CD14-positive monocyte (primary cell): ENCODE measurements around the gene PDE11A. TPM values are rescaled to one million over a fixed set of nuclear protein-coding genes. Genes with fewer than 3 reads are reported as not detected.

Experiments used
- DNase-seq, 3 donors: peaks; one replicate each; pipeline ENCODE4 v3.0.0-alpha.2; 2011 to 2022
- H2AFZ ChIP-seq: 2 replicates; pipeline ENCODE4 v1.6.0; 2012; ENCODE audit warnings: mild to moderate bottlenecking, low read depth, low read length, inconsistent platforms; ENCODE audit not compliant: insufficient read depth, poor library complexity, severe bottlenecking
- H3K27ac ChIP-seq, 2 donors: 1 replicate in 1 of 2; 2 replicates in 1 of 2; pipeline ENCODE4 v1.5.1; 2012 to 2013; ENCODE audit warnings: low read length in 2 of 2, control low read depth in 1 of 2, inconsistent platforms in 1 of 2, low read depth in 1 of 2, mild to moderate bottlenecking in 1 of 2
- H3K27me3 ChIP-seq, 2 donors: one replicate each; pipeline versions ENCODE4 v1.6.0 to v1.6.1; 2011 to 2013; ENCODE audit warnings: low read length in 2 of 2; ENCODE audit not compliant: control insufficient read depth in 2 of 2, insufficient read depth in 2 of 2
- H3K36me3 ChIP-seq, 2 donors: replicated peaks in 1 of 2; 1 replicate in 1 of 2; 2 replicates in 1 of 2; pipeline versions ENCODE4 v1.5.1 to v1.6.1; 2012 to 2013; ENCODE audit warnings: low read length in 2 of 2, control low read depth in 1 of 2, inconsistent platforms in 1 of 2, mild to moderate bottlenecking in 1 of 2; ENCODE audit not compliant: insufficient read depth in 2 of 2, control insufficient read depth in 1 of 2
- H3K4me1 ChIP-seq, 2 donors: 1 replicate in 1 of 2; 2 replicates in 1 of 2; pipeline versions ENCODE4 v1.5.1 to v1.6.1; 2012 to 2013; ENCODE audit warnings: low read length in 2 of 2, control low read depth in 1 of 2, inconsistent platforms in 1 of 2, mild to moderate bottlenecking in 1 of 2, moderate library complexity in 1 of 2; ENCODE audit not compliant: insufficient read depth in 2 of 2, control insufficient read depth in 1 of 2
- H3K4me2 ChIP-seq: replicated peaks from 2 replicates; pipeline ENCODE3; 2012; ENCODE audit warnings: low read length, moderate library complexity, mild to moderate bottlenecking; ENCODE audit not compliant: poor library complexity, severe bottlenecking; ENCODE audit errors: extremely low read depth
- H3K4me3 ChIP-seq, 3 experiments: fragments of 200-600 bp in 1 of 3; sonication (generic) in 1 of 3; replicated peaks in 1 of 3; 1 replicate in 2 of 3; 2 replicates in 1 of 3; pipeline ENCODE4 v1.5.1; 2011 to 2013; ENCODE audit warnings: low read length in 3 of 3, mild to moderate bottlenecking in 3 of 3, control low read depth in 2 of 3, low read depth in 2 of 3, inconsistent platforms in 1 of 3, moderate library complexity in 1 of 3
- H3K79me2 ChIP-seq: 2 replicates; pipeline ENCODE4 v1.6.0; 2012; ENCODE audit warnings: mild to moderate bottlenecking, control low read depth, inconsistent platforms, low read length, moderate library complexity; ENCODE audit not compliant: insufficient read depth
- H3K9ac ChIP-seq: 2 replicates; pipeline ENCODE4 v1.6.0; 2017; ENCODE audit warnings: low read length, mild to moderate bottlenecking; ENCODE audit not compliant: insufficient read depth, poor library complexity, severe bottlenecking
- H3K9me3 ChIP-seq, 2 donors: replicated peaks in 1 of 2; 1 replicate in 1 of 2; 2 replicates in 1 of 2; pipeline versions ENCODE4 v1.5.1 to v1.6.1; 2012 to 2013; ENCODE audit warnings: low read length in 2 of 2, control low read depth in 1 of 2; ENCODE audit not compliant: control insufficient read depth in 1 of 2, insufficient read depth in 1 of 2
- H4K20me1 ChIP-seq: 2 replicates; pipeline ENCODE4 v1.6.0; 2012; ENCODE audit warnings: mild to moderate bottlenecking, low read length, control low read depth, moderate library complexity; ENCODE audit not compliant: insufficient read depth
- H3K27ac Mint-ChIP-seq, 7 donors: one replicate each; pipeline ENCODE4 v1.8.0; 2020; ENCODE audit warnings: mild to moderate bottlenecking in 7 of 7, mixed read lengths in 7 of 7, moderate library complexity in 6 of 7, inconsistent platforms in 2 of 7
- H3K27me3 Mint-ChIP-seq, 3 donors: one replicate each; pipeline ENCODE4 v1.8.0; 2021 to 2022; ENCODE audit warnings: low read depth in 3 of 3, mild to moderate bottlenecking in 3 of 3, mixed read lengths in 3 of 3, moderate library complexity in 3 of 3, inconsistent platforms in 1 of 3
- H3K36me3 Mint-ChIP-seq, 2 donors: one replicate each; pipeline ENCODE4 v1.8.0; 2020; ENCODE audit warnings: mixed read lengths in 2 of 2, inconsistent platforms in 1 of 2, mild to moderate bottlenecking in 1 of 2
- H3K4me1 Mint-ChIP-seq: one replicate; pipeline ENCODE4 v1.8.0; 2020; ENCODE audit warnings: mild to moderate bottlenecking, mixed read lengths
- H3K4me3 Mint-ChIP-seq, 2 donors: one replicate each; pipeline ENCODE4 v1.8.0; 2020; ENCODE audit warnings: mild to moderate bottlenecking in 2 of 2, mixed read lengths in 2 of 2, moderate library complexity in 1 of 2
- H3K9me3 Mint-ChIP-seq, 7 donors: one replicate each; pipeline ENCODE4 v1.8.0; 2020 to 2022; ENCODE audit warnings: mixed read lengths in 7 of 7, mild to moderate bottlenecking in 6 of 7, moderate library complexity in 6 of 7, inconsistent platforms in 2 of 7
- CTCF ChIP-seq: fragments of 200-600 bp; IDR thresholded peaks from one replicate; pipeline ENCODE4 v1.8.0; 2022; ENCODE audit warnings: antibody characterized with exemption, mild to moderate bottlenecking
- WGBS: methylation state at CpG from one replicate; pipeline ENCODE4 v1.1.5; 2013; ENCODE audit warnings: missing lambda C conversion rate; ENCODE audit not compliant: insufficient coverage; 5-methylcytosine and 5-hydroxymethylcytosine counted together
- intact Hi-C, 2 donors: fragments of 100-400 bp; cut with micrococcal nuclease; formaldehyde crosslinking; loops; one replicate each; pipeline versions ENCODE4 v1.15.0 to v1.15.1; 2023
- polyA plus RNA-seq, 3 donors: library from polyadenylated mRNA; depleted of rRNA in 1 of 3; unstranded in 2 of 3; stranded (reverse) in 1 of 3; fragments of 300-500 nt in 2 of 3; fragments of >200 nt in 1 of 3; fragmentation: Illumina TruSeq in 2 of 3; gene quantifications; 1 replicate in 2 of 3; 2 replicates in 1 of 3; pipeline ENCODE4 v1.2.3, GENCODE V29; 2012 to 2021

PDE11A gene
- polyA plus RNA-seq, 3 donors: not detected

GRCh38 chr2:177592397-177592796 is 480.2 kb downstream of the PDE11A start:
- 100% methylated on average over 1 of the region's 2 CpGs for WGBS
- no peak overlapping the region for H3K4me3 ChIP-seq
- no peak overlapping the region for H3K9ac ChIP-seq
- H4K20me1 ChIP-seq: no peaks in the 10 kb centered on the region
- Mint-ChIP-seq H3K36me3 (no peaks in the 10 kb centered on the region), H3K4me1 (peaks cover 4% of the 10 kb centered on the region), H3K9me3 (peaks cover 0 to 1% (median 0%) of the 10 kb centered on the region in 7 donors), H3K27ac (no peak overlapping the region), H3K4me3 (no peak overlapping the region), H3K27me3 (peaks cover 0 to 7% (median 0%) of the 10 kb centered on the region in 3 donors)
- intact Hi-C loops: no loop called here
- H3K4me1 ChIP-seq: no peaks in the 10 kb centered on the region
- DNase-seq: no peak
- no peak overlapping the region for H3K4me2 ChIP-seq
- H3K27me3 ChIP-seq: no peaks in the 10 kb centered on the region
- TF ChIP-seq CTCF: no peak
- H2AFZ ChIP-seq: no peak overlapping the region
- H3K79me2 ChIP-seq: no peaks in the 10 kb centered on the region
- no peak overlapping the region for H3K27ac ChIP-seq
- no peaks in the 10 kb centered on the region for H3K9me3 ChIP-seq
- no peaks in the 10 kb centered on the region for H3K36me3 ChIP-seq

- Mint-ChIP-seq H3K36me3 (no peaks in the 10 kb centered on the region), H3K27me3 (peaks cover 0 to 9% (median 0%) of the 10 kb centered on the region in 3 donors), H3K4me3 (no peak overlapping the region), H3K9me3 (peaks cover 0 to 1% (median 0%) of the 10 kb centered on the region in 7 donors), H3K27ac (peak overlapping the region in 1 of 7 donors; percentile 1), H3K4me1 (peaks cover 4% of the 10 kb centered on the region)
- no peak overlapping the region for H3K4me3 ChIP-seq
- TF ChIP-seq CTCF: no peak
- no peaks in the 10 kb centered on the region for H3K27me3 ChIP-seq
- H3K4me2 ChIP-seq: no peak overlapping the region
- WGBS: 83% methylated on average over 1 of the region's 1 CpG
- H3K36me3 ChIP-seq: no peaks in the 10 kb centered on the region
- H3K4me1 ChIP-seq: no peaks in the 10 kb centered on the region
- no peaks in the 10 kb centered on the region for H3K79me2 ChIP-seq
- no peak overlapping the region for H3K27ac ChIP-seq
- H2AFZ ChIP-seq: no peak overlapping the region
- no peaks in the 10 kb centered on the region for H3K9me3 ChIP-seq
- no peak overlapping the region for H3K9ac ChIP-seq
- no peaks in the 10 kb centered on the region for H4K20me1 ChIP-seq
- intact Hi-C loops: no loop called here
- no peak for DNase-seq
These were observed 483.4 kb downstream of the PDE11A start for GRCh38 chr2:177589186-177589585.
